Tibial nerve (tissue), 4 donors: ENCODE measurements around the gene FSD1L. TPM values are rescaled to one million over a fixed set of nuclear protein-coding genes. Genes with fewer than 3 reads are reported as not detected.

Experiments
- DNase-seq, 2 donors: peaks; one replicate each; pipeline ENCODE4 v3.0.0-alpha.2; 2019; ENCODE audit warnings: low spot score in 2 of 2
- H3K27ac ChIP-seq, 4 donors: fragments of 200-600 bp; sonication (generic) in 3 of 4; one replicate each; pipeline ENCODE4 v1.5.1; 2017 to 2019; ENCODE audit warnings: mild to moderate bottlenecking in 1 of 4
- H3K27me3 ChIP-seq, 2 donors: fragments of 200-600 bp; sonication (generic) in 1 of 2; one replicate each; pipeline versions ENCODE4 v1.5.1 to v1.6.0; 2017 to 2019
- H3K36me3 ChIP-seq, 3 donors: fragments of 200-600 bp; sonication (generic); one replicate each; pipeline ENCODE4 v1.5.1; 2018 to 2019
- H3K4me1 ChIP-seq, 4 donors: fragments of 200-600 bp; sonication (generic) in 3 of 4; one replicate each; pipeline ENCODE4 v1.5.1; 2017 to 2019
- H3K4me3 ChIP-seq, 4 donors: fragments of 200-600 bp; sonication (generic) in 3 of 4; one replicate each; pipeline ENCODE4 v1.5.1; 2017 to 2019; ENCODE audit warnings: mild to moderate bottlenecking in 1 of 4, moderate library complexity in 1 of 4
- H3K9me3 ChIP-seq, 4 donors: fragments of 200-600 bp; sonication (generic) in 3 of 4; one replicate each; pipeline ENCODE4 v1.5.1; 2017 to 2019
- CTCF ChIP-seq, 5 experiments: fragments of 200-600 bp in 3 of 5; fragments of 450-650 bp in 2 of 5; sonication (generic) in 3 of 5; IDR thresholded peaks; one replicate each; pipeline ENCODE4 v1.5.1; 2016 to 2019; ENCODE audit warnings: antibody characterized with exemption in 5 of 5, mild to moderate bottlenecking in 3 of 5, moderate library complexity in 2 of 5
- EP300 ChIP-seq, 2 donors: sonication (generic); formaldehyde crosslinking; IDR thresholded peaks; one replicate each; pipeline ENCODE4 v1.6.1; 2017; ENCODE audit warnings: antibody characterized with exemption in 2 of 2, mild to moderate bottlenecking in 1 of 2
- POLR2A ChIP-seq, 2 donors: fragments of 450-650 bp; IDR thresholded peaks; one replicate each; pipeline ENCODE4 v1.6.1; 2017; ENCODE audit warnings: antibody characterized with exemption in 2 of 2, mild to moderate bottlenecking in 2 of 2, moderate library complexity in 2 of 2
- WGBS, 2 donors: methylation state at CpG; one replicate each; pipeline ENCODE4 v1.1.5; 2018; 5-methylcytosine and 5-hydroxymethylcytosine counted together
- total RNA-seq, 4 donors: library from RNA; depleted of rRNA; stranded (reverse); fragments of >200 nt; gene quantifications; one replicate each; pipeline ENCODE4 v1.1.0, GENCODE V29; 2016

The FSD1L gene
- total RNA-seq, 4 donors from 2014 or later = 2.9 to 13.2 (median 6.0) TPM

- H3K27ac ChIP-seq = no peak overlapping the region
- H3K27me3 ChIP-seq = no peaks in the 10 kb centered on the region
- H3K36me3 ChIP-seq = no peaks in the 10 kb centered on the region
- peaks cover 0 to 4% (median 0%) of the 10 kb centered on the region in 4 donors for H3K4me1 ChIP-seq
- no peak overlapping the region for H3K4me3 ChIP-seq
- no peaks in the 10 kb centered on the region for H3K9me3 ChIP-seq
- 55 to 61% methylated on average over 8 of the region's 8 CpGs for WGBS, 2 donors
- TF ChIP-seq CTCF (IDR thresholded peaks at IDR 0.05) (no peak), EP300 (IDR thresholded peaks at IDR 0.05) (no peak), POLR2A (IDR thresholded peaks at IDR 0.05) (no peak)
- no peak for DNase-seq
Observed at GRCh38 chr9:105443121-105443520, 4.7 kb upstream of the FSD1L start.

GRCh38 chr9:105444130-105444529 is 3.7 kb upstream of the FSD1L start:
- 63 to 68% methylated on average over 4 of the region's 4 CpGs for WGBS, 2 donors
- no peak overlapping the region for H3K4me3 ChIP-seq
- no peaks in the 10 kb centered on the region for H3K9me3 ChIP-seq
- H3K4me1 ChIP-seq = peaks cover 0 to 11% (median 0%) of the 10 kb centered on the region in 4 donors
- no peaks in the 10 kb centered on the region for H3K36me3 ChIP-seq
- H3K27me3 ChIP-seq = no peaks in the 10 kb centered on the region
- TF ChIP-seq CTCF (IDR thresholded peaks at IDR 0.05) (no peak), POLR2A (IDR thresholded peaks at IDR 0.05) (no peak), EP300 (IDR thresholded peaks at IDR 0.05) (no peak)
- H3K27ac ChIP-seq = no peak overlapping the region
- no peak for DNase-seq

GRCh38 chr9:105445203-105445881 is 2.5 kb upstream of the FSD1L start:
- Histone ChIP-seq H3K36me3 (no peaks in the 10 kb centered on the region), H3K27me3 (no peaks in the 10 kb centered on the region), H3K4me1 (peaks cover 0 to 21% (median 0%) of the 10 kb centered on the region in 4 donors), H3K4me3 (no peak overlapping the region), H3K27ac (peak overlapping the region in 2 of 4 donors; percentile 9 to 10), H3K9me3 (no peaks in the 10 kb centered on the region)
- DNase-seq = peak in 1 of 2 donors; percentile 37
- no peak for TF ChIP-seq CTCF (IDR thresholded peaks at IDR 0.05)
- no peak for TF ChIP-seq POLR2A (IDR thresholded peaks at IDR 0.05)
- TF ChIP-seq EP300 (IDR thresholded peaks at IDR 0.05) = no peak
- WGBS, 2 donors = 67 to 71% methylated on average over 8 of the region's 8 CpGs

DNA sequence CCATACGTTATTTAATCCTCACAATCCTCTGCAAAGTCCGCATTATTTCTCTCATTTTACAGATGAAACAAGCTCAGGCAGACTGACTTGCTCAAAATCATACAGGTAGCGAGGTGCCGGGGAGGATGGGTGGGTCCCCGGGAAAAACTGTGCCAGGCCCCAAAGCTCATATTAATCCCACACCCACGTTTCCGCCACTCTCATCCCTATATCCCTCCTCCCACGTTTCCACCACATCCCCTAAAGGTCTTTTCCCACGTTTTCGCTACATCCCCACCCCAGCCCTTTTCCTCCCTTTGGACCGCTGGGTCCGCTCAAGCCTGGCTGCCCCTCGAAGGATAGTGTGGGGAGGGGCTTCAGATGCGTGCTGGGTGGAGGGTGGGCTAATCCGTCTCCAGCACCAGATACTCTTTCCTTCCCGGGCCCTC is 434 bp upstream of the FSD1L start:
- Histone ChIP-seq H3K27me3 (no peaks in the 10 kb centered on the region), H3K4me1 (peaks cover 0 to 21% (median 0%) of the 10 kb centered on the region in 4 donors), H3K9me3 (no peaks in the 10 kb centered on the region), H3K4me3 (peak overlapping the region; percentile 64 to 84 (median 76)), H3K27ac (peak overlapping the region; percentile 42 to 89 (median 76)), H3K36me3 (no peaks in the 10 kb centered on the region)
- TF ChIP-seq POLR2A (IDR thresholded peaks at IDR 0.05) (no peak), EP300 (IDR thresholded peaks at IDR 0.05) (no peak), CTCF (IDR thresholded peaks at IDR 0.05) (no peak)
- 22 to 23% methylated on average over 16 of the region's 16 CpGs for WGBS, 2 donors
- DNase-seq = no peak

DNA sequence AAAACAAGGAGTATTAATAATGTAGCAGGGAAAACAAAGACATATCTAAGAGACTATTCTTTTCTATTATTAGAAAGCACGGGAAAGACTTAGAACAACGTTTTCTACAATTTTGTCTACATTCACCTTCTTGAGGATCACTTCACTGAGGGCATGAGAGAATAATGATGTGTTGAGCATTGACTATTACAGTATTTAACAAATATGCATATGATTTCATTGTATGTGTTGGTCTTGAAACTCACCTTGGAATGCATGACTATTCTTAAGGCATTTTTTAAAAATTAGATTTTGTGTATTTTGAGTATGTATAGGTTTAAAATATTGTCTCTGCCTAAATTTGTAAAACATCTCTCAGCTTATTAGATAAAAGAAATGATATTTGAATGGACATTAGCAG is 1.2 kb downstream of the FSD1L start:
- TF ChIP-seq EP300 (IDR thresholded peaks at IDR 0.05) = no peak
- no peak for TF ChIP-seq POLR2A (IDR thresholded peaks at IDR 0.05)
- TF ChIP-seq CTCF (IDR thresholded peaks at IDR 0.05) = no peak
- Histone ChIP-seq H3K4me1 (peaks cover 0 to 21% (median 0%) of the 10 kb centered on the region in 4 donors), H3K4me3 (peak overlapping the region in 2 of 4 donors; percentile 83 to 84), H3K27ac (peak overlapping the region in 2 of 4 donors; percentile 70 to 89), H3K36me3 (no peaks in the 10 kb centered on the region), H3K27me3 (no peaks in the 10 kb centered on the region), H3K9me3 (no peaks in the 10 kb centered on the region)
- no peak for DNase-seq
- WGBS, 2 donors = 11 to 15% methylated on average over 2 of the region's 2 CpGs
